ENCODE results near the gene SPINT3.

DNA sequence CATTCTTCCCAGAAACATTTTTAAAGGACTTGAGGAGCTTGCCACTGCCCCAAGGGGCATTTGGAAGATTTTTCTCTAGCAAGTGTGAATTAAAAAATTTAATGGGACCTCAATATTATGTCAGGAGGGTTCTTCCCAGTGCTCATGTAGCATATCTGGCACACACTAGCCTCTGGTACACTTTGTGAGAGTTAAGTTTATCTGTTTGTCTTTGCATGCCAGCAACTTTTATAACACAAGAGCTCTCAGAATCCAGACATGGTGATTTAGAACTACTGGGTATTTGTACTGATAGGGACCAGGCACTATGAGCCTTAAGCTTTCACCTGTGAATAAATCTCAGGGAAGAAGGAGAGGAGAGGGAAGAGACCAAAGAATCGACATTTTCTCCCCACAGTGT, 12.9 kb downstream of the SPINT3 start:
- no peak for TF ChIP-seq POLR2A (IDR thresholded peaks at IDR 0.05)
- TF ChIP-seq, protein P1, sequence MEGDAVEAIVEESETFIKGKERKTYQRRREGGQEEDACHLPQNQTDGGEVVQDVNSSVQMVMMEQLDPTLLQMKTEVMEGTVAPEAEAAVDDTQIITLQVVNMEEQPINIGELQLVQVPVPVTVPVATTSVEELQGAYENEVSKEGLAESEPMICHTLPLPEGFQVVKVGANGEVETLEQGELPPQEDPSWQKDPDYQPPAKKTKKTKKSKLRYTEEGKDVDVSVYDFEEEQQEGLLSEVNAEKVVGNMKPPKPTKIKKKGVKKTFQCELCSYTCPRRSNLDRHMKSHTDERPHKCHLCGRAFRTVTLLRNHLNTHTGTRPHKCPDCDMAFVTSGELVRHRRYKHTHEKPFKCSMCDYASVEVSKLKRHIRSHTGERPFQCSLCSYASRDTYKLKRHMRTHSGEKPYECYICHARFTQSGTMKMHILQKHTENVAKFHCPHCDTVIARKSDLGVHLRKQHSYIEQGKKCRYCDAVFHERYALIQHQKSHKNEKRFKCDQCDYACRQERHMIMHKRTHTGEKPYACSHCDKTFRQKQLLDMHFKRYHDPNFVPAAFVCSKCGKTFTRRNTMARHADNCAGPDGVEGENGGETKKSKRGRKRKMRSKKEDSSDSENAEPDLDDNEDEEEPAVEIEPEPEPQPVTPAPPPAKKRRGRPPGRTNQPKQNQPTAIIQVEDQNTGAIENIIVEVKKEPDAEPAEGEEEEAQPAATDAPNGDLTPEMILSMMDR (IDR thresholded peaks at IDR 0.05), result no peak
